Occipital lobe (tissue), 2 donors: ENCODE data around the gene VOPP1. TPM values are rescaled to one million over a fixed set of nuclear protein-coding genes. Genes with fewer than 3 reads are reported as not detected.
"Not testable (repeated sequence)": the region's sequence is repeated elsewhere in the genome, so short reads cannot be mapped to it uniquely, and the experiment has no call there.

Experiments used
- DNase-seq: peaks from one replicate; lab custom pipeline; 2025; lab: John Stamatoyannopoulos, UW
- total RNA-seq: library from RNA; depleted of rRNA; stranded (reverse); fragments of >200 nt; gene quantifications from one replicate; pipeline ENCODE4 v1.2.3, GENCODE V29; 2014

Gene VOPP1
- total RNA-seq, 1 donor from 2014 or later, result 108 TPM

DNA sequence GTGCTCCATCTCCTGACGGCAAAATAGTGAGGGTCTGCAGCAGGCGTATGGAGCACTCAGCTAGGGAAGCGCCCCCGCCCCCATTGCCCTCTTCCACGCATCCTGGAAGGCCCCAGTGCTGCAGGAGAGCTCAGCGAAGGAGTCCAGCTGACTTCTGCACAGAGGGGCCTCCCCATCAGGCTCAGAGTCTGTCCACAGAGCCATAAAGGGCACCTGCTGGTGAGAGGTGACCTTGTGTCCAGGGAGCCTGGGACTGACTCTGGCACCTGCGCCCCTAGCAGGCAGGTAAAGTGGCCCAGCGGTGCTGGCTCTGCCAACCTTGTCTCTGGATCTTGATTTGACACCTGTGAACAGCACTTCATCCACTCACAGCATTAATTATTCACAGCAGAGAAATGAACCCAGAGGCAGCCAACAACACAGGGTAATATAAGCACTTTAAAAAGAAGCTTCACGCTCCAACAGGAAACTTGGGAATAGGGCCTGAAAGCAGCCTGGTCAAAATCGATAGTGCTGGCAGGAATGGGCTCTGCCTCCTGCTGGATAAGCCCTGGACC lies 59.6 kb downstream of the VOPP1 start:
- DNase-seq, result no peak

DNA sequence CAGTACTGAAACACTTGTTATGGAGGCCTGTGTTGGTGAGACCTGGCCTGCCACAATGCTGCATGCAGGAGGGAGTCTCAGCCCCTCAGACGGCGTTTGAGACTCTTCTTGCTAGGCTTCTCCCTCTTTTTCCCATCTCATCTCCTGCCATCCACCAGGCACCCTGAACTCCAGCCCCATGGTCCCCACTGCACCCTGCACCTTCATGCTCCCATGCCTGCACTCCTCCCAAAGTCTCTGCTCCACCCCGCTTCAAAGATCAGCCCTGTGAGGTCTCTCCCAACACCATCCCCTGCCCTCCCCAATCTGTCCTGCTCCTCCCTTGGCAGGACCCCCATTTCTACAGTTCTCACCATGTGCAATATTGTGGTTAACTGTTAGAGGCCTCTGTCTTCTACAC lies 61.7 kb downstream of the VOPP1 start:
- no peak for DNase-seq

DNA sequence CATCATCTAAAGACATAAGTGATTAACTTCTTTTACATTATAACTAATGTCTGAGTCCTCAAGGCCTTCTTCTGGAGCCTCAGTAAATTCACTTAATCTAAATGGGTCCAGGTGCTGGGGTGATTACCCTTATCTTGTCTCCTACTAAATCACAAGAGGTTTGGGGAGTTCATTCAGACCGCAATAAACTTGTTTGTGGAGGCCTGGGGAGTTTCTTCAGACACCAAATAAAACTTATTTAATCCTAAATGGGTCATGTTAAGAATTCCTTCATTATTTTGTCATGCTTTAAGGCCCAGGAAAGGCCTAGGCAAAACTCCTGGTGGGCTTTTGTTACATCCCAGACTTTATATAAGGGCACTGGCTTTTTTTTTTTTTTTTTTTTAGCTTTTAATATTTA lies 62.1 kb downstream of the VOPP1 start:
- not testable (repeated sequence) for DNase-seq

DNA sequence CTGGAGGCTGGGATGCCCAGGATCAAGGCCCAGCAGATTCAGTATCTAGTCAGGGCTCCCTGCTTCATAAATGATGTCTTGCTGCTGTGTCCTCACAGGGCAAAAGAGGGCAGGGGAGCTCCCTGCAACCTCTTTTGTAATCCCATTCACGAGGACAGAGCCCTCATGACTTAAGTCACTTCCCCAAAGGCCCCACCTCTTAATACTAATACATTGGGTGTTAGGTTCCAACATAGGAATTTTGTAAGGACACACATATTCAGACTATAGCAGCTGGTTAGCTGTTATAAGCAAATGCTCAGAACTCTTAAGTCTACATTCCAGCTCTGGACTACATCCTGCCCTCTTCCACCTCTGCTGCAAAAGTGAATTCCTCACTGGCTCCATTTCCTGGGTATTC lies 63.0 kb downstream of the VOPP1 start:
- no peak for DNase-seq

DNA sequence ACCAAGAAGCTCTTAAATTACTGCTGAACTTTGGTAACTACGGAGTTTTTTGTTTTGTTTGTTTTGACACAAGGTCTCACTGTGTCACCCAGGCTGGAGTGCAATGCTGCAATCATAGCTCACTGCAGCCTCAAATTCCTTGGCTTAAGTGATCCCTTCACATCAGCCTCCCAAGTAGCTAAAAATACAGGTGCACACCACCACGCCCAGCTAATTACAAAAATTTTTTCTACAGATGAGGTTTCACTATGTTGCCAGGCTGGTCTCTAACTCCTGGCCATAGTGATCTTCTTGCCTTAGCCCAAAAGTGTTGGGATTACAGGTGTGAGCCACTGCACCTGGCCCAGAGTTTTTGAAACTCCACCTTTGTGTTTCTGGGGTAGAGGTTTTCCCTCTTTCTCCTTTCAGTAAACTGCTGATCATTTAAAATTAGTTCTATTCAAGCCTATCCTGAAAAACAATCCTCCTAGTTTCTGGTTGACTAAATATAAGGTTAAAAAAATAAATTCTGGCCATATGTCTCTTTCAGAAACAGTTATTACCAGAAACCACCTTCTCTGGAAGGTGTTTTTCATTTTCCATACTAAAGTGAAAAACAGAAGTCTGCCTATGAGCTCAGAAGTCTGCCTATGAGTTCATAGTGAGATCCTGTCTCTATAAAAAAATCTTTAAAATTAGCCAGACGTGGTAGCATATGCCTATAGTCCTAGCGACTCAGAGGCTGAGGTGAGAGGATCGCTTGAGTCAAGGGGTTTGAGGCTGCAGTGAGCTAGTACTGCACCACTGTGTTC lies 63.9 kb downstream of the VOPP1 start:
- DNase-seq, result no peak

DNA sequence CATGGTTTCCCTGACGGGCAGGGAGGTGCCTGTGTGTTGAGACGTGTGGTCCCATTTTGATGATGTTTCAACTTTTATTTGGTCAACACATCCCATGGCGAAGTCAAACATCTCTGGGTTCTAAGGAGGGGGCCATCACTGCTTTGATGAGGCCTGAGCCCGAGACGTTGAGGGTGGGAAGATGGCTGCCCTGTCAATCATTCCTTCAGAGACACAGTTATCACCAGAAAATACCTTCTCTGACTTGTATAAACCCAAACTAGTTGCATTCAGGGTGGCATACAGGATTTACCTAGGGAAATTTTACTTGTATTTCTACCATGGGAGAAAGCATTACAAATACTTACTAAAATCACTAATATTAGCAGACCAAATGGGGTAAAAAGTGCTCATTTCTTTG lies 64.6 kb downstream of the VOPP1 start:
- DNase-seq, result no peak

DNA sequence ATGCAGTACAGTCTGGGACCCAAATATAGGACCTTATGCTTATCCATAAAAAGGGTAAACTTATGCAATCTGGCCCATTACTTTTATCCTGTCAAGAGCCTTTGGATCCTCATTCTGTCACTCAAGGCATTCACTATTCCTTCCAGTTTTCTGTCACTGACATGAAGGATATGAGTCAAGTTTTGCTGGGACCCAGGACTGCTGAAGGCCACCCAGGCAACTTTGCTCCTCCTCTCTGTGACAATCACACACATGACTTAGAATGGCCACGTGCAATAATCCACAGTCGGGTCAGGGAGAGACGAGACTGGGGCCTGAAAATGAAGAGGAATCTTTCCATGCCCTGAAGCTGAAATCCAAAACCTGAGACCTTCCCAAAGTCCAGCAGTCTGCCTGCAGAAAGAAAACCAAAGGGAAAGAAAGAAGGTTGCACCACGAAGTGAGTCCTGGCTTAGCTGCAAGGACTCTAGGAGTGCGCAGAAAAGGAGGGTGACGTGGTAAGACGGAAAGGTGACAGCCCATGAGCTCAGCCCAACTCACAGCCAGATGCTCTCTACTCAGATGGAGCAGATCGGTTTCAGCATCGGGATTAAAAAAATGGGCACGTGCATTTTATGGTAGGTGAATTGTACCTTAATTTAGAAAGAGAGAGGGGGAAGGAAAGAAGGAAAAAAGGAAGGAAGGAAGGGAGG lies 67.2 kb downstream of the VOPP1 start:
- no peak for DNase-seq

DNA sequence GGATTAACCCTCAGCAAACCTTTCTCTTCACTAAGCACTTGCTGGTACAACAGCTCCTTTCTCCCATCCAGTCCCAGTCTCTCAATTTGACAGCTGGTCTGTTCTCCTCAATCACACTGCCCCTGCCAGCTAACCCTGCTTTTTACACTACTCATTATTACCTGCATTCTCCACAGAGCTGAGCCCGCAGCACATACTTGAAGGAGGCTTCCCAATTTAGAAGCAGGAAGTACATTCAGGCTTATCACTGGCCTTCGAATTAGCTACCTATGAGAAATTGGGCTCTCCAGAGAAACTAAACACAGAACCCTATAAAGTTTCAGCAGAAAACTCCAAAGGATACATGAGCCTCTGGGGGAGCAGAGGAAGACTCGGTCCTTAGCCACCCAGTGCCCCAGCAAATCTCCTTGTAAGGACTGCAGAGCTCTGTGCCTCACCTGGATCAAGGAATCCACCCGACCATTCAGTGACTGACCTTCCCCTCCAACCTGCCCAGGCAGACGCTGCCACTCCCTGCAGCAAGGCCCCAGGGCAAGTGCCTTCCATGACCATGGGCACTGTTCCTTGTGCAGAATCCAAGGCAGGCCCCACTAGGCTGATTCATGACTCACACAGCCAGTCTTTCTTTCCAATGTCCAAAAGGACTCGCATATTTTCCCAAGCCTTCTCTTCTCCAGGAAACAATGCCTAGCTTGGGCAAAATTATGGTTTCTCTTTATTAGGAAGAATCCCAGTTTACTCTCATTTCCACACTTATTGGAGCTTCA lies 68.0 kb downstream of the VOPP1 start:
- DNase-seq, result no peak

DNA sequence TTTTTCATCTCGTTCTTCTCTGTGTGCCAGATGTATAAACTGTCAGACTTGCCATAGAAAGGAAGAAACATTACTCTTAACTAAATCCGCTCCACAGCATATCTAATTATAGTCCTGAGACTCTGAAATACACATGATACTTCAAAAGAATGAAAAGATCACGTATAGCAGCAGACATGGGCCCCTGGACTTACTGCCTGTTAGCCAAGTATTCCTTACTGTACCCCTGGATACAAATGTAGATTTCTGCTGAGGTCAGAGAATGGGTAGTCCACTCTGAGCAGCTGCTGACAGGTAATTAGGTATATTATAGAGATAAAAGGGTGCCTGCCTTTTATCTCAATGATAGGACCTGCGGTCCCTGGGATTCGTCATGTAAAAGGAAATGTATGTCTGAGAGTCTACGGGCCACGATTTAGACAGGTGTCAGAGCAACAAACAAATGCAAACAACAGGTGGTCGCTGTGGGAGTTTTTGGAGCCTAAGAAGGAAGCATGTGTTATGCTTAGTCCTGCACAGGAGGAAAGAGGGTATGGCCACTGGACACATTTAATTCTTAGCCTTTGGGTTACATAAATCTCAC lies 69.4 kb downstream of the VOPP1 start:
- no peak for DNase-seq

DNA sequence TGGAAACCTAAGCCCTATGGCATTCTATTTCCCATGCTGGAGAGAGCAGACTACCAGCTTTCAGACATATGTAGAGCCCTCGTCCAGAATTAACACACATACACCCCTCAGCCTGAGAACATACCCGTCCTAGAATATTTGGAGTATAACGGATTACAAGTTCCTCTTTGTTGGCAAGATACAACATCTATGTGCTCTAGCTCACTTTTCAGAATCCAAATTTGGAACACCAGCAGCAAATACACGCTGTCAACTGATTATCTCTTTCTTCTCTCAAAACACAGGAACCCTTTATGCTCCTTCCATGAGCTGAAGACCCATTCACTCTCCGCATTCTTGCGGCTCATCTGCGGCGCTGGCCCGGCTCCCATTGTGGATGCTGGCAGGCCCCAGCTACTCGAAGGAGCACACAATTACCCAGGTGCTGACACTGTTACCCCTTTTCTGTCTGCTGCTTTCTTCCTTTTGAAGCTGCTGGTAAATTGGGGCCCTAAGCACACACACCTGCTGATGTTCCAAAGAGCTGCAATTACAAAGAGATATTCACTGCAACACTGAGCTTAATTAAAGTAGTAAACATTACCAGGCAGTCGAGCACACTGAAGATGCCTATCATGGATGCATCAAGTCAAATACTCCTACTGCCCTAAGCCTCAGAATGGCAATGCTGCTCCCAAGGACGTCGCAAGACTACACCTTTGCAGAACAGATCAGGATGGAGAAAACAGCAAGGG lies 70.0 kb downstream of the VOPP1 start:
- DNase-seq, result no peak

DNA sequence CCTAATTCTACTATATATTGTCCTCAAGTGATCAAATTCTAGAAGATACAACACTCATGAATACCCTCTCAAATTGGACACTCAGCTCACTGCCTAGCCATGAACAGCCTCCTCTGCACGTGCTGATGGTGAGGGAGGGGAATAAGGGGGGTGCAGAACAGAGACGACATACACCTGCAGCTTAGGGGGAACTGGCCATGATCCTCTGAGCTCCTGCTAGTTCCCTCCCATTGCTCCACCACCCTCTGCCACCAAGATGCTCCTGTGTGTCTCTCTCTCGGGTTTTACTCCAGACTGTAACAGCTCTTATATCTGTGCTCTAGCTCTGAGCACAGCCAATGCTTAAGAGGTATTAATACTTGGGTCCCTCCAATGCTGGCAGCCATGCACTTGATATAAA lies 70.7 kb downstream of the VOPP1 start:
- DNase-seq, result no peak

DNA sequence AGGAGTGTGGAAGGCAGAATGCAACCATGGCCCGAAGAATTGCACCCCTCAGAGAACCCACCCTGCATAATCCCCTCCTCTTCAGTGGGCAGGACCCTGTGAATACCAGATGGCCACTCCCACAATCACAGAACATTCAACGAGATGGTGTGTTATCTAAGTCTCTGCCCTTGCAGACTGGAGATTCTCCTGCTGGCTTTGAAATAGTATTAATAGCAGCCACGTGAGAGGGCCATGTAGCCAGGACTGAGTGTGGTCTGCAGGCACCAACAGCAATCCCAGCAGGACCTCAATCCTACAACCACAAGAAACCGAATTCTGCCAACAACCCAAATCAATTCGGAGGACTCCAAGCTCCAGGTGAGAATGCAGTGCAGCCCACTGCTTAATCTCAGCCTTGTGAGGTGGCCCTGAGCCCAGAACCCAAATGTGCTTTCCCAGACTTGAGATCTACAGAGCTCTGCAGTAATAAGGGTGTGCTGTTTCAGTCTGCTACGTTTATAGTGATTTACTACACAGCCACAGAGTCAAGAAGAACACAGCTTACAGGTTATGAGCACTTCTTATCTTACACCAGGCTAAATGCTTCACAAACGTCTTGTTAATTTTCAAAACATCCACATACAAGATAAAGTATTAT lies 72.1 kb downstream of the VOPP1 start:
- no peak for DNase-seq

DNA sequence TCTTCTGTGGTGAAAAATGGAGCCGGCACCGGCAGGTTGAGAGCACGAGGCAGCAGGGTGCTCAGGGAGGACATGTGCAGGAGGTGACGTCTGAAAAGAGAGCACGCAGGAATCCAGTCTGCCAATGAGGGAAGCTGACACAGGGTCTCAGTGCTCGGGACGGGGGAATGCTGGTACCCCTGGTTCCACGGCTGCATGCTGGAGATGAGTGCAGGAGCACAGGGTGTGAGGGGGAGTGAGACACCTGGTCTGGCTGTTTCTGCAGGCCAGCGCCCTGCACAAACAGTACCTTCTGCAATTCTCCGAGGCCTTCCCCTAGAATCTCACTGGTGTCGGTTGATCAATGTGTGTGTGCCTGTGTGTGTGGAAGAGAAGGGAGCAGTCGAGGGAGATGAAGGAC lies 72.7 kb downstream of the VOPP1 start:
- DNase-seq, result no peak

DNA sequence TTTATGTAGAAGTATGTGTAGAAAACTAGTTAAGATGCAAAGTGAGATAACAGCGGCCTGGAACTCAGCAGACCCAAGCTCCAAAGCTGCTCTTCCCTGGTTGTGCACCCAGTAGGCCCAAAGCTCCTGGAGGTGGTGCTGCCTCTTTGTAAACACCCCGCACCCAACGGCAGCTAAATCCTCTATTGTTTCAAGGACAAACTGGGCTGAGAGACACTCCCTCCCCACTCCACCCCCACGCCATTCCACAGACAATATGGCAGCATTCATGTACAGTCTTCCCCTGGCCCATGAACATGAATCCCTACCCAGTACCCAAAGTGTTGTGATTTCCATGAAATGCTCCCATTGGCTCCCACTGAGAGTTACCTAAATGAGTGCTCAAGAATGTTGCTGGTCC lies 73.5 kb downstream of the VOPP1 start:
- DNase-seq, result no peak

DNA sequence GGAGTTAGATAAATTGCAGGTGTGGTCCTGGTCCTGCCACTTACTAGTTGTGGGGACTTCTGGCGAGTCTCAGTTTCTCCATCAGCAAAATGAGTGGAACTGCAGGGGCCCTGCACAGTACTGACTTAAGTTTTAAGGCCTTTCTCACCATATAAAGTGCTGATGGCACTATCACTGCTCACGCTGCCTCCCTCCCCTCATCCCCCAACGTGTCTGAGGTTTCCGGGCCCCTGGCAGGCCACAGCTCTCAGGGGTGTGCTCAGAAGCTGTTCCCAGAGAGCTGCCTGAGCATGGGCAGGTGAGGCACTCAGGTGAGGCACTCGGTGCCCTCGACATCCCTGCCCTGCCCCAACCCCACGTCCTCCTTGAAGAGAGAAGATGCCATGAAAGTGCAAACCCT lies 74.2 kb downstream of the VOPP1 start:
- no peak for DNase-seq

DNA sequence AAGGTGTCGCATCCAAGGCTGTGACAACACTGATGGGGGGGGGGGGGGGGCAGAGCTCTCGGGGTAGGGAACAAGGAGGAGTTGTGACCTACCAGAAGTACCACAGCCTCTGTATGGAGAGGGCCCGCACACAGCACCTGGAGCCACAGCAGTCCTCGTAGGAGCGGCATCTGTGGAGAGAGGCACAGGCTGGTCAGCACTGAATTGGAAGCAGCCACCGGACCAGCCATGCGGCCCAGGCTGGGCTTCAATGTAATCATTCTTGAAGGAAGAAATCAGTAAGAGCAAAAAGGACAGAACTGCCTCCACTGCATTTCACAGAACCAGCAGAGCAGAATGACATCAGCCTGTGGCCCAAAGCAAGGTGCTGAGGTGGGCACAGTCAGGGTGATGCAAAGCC lies 74.8 kb downstream of the VOPP1 start:
- no peak for DNase-seq

DNA sequence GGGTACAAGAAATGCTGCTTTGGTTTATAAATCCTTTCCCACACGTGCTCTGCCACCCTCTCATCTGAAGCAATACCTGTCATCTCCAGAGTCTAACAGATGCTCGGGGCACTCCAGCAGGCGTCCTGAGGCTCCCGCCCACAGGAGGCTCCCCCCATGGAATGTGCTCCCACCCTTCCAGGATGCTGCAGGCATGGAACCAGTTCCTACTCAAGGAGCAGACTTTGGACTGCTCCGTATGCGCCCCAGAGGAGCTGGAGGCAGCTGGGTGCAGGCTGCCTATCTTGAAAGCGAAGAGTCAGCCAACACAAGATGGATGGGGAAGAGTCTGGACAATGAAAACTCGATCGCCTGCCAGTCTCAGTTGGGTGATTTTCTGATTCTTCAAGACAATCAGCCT lies 75.4 kb downstream of the VOPP1 start:
- DNase-seq, result no peak

DNA sequence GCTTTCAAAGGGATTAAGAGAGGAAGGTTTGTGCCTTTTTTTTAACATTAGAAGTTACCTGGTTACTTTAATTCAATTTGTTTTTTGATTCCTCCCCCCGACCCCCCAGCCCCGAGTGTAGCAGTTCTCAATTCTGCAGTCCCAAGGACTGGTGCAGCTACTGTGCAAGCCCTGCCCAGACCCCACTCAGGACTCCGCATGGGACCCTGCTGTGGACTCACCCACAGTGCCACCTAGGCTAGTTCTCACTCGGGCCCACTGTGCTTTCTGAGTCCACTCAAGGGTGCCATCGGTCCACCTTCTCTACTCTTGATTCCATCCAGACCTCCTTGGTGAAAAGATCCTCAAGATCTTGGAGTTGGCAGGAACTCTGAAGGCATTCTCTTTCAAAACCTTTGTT lies 77.4 kb downstream of the VOPP1 start:
- no peak for DNase-seq

DNA sequence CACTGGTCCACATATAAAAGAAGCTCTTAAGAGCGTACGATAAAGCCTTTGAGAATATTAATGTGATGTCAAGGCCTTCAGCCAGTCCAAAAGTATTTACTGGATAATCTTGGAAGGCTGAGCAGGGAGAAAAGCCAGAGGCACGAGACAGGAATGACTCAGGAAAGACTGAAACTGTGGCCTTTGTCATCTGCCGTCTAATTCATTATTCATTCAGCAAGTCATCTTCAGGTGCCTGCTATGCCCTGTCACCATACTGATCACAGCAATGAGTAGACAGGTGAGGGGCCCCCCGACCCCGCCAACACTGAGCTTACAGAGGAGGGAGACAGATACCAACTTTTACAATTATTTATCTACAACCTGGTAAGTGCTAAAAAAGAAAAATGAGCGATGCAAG lies 78.9 kb downstream of the VOPP1 start:
- DNase-seq, result no peak

DNA sequence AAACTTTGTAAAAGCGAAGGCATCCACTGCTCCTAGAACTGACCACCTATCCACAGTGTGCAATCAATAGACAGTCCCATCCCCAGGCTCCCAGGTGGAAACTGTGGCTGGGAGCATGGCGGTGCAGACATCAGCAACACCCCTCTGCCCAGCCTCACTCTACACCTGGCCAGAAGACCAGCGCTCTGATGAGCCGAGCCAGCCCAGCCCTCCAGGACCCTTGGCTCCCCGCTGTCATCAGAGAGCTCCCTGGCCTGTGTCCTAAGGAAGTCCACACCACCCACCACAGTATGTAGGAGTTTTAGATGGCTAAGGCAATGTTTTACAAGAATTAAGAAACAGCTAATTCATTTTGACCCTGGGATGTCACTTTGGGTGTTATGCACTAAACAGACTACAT lies 81.0 kb downstream of the VOPP1 start:
- no peak for DNase-seq

DNA sequence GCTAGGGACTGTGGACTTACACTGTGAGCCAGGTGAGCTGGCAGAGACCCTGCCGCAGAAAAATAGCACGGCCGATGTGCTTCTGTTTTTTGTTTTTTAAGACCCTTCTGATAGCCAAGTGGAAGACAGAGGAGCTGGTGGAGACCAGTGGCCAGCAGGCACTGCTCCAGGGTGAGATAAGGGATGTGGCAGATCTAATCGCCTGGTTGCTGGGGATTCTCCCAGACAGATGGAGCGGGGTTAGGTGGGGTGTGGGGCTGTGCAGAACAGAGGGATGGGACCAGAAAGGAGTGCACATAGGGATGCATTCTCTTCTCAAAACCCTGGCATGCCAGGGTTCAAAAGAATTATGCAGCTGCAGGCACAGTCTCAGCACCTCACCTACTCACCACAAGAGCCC lies 82.2 kb downstream of the VOPP1 start:
- no peak for DNase-seq
